ENCODE results near the gene ALDH1L1. TPM values are rescaled to one million over a fixed set of nuclear protein-coding genes. Genes with fewer than 3 reads are reported as not detected.
"Not testable (repeated sequence)": the region's sequence is repeated elsewhere in the genome, so short reads cannot be mapped to it uniquely, and the experiment has no call there.

ALDH1L1 gene
- total RNA-seq, 2 experiments from 2014 or later: not detected

DNA sequence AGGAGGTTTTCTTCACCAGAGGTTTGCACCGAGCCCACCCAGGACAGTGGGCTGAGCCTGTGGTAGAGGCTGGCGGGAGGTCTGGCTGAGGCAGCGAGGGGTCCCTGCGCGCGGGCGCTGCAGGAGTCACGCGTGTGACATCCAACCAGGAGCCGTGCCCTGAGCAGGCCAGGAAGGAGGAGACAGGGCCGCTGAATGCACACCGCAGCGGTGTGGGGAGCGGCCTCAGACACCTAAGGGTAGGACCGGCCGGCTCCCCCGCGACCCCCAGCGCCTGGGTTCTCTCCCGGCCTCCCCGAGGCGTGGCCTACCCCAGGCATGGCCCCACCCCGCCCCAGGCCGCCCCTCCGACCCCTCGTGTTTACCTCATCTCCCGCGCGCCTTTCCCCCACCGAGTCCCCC, 96.9 kb downstream of the ALDH1L1 start:
- Mint-ChIP-seq H3K36me3 (peaks cover 7% of the 10 kb centered on the region), H3K4me3 (peak overlapping the region; percentile 85), H3K9me3 (no peaks in the 10 kb centered on the region), H3K4me1 (ENCODE audit: low read depth) (peaks cover 19% of the 10 kb centered on the region), H3K27me3 (no peaks in the 10 kb centered on the region), H3K27ac (peak overlapping the region; percentile 67)
- DNase-seq: peak; percentile 61
- ChIA-PET POLR2A (interaction anchor here (0.9 to 1.1 kb wide), 2 partner anchors 9 to 92 kb away, joined by 3 to 4 read pairs; no protein-coding TSS in a partner anchor), CTCF (no interaction called here)
- intact Hi-C loops (cut with micrococcal nuclease): loop anchor here (1.0 kb wide), 1 partner anchor 167 kb away; no protein-coding TSS in a partner anchor

DNA sequence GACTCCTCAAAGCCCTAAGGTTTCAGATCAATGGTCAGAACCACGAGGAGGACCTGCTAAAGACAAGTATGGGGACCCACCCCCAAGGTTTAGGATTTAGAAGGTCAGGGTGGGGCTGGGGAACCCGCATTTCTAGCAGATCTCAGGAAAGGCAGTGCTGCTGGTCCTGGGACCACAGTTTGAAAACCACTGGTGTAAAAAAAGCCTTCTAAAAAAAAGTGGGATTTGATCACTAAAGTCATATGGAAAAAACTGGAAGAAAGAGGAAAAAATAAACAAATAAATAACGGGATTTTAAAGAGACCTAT, 97.3 kb downstream of the ALDH1L1 start:
- ChIA-PET POLR2A (no interaction called here), CTCF (no interaction called here)
- Mint-ChIP-seq H3K27me3 (no peaks in the 10 kb centered on the region), H3K27ac (peak overlapping the region; percentile 67), H3K4me1 (ENCODE audit: low read depth) (peaks cover 19% of the 10 kb centered on the region), H3K4me3 (peak overlapping the region; percentile 85), H3K9me3 (no peaks in the 10 kb centered on the region), H3K36me3 (peaks cover 7% of the 10 kb centered on the region)
- no peak for DNase-seq
- intact Hi-C loops (cut with micrococcal nuclease): loop anchor here (1.0 kb wide), 1 partner anchor 167 kb away; no protein-coding TSS in a partner anchor

DNA sequence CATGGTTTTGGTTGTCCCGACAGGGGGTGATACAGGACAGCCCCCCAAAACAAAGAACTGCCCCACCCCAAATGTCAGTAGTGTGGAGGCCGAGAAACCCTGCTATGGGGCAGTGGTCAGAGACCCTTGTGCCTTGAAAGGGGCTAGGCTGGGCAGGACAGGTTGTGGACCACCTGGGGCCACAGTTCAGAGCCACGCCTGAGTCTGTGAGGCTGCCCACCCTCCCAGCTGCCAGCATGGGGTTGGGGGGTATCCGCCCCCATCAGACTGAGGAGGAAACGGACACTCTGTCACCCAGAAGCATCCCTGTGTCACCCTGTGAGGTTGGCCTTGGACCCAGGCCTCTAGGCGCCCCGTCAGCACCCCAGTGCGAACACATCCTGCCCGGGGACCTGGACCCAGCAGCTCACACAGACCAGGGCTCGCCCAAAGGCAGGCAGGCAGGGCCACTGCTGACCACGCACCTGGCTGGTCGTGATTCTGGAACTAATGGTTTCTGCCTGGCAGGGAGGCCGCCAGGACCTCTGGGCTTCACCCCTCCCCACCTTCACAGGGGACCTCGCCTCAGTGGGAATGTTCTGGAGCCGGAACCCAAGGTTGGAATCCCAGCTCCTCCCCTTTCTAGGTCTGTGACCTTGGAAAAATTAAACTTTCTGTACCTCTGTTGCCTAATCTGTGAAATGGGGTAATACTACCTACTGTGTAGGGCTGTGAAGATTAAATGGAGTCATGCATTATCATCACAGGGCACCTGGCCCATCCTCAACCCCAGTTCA, 97.8 kb downstream of the ALDH1L1 start:
- Mint-ChIP-seq H3K9me3 (no peaks in the 10 kb centered on the region), H3K4me3 (peak overlapping the region; percentile 85), H3K27me3 (no peaks in the 10 kb centered on the region), H3K27ac (peak overlapping the region; percentile 67), H3K36me3 (peaks cover 6% of the 10 kb centered on the region), H3K4me1 (ENCODE audit: low read depth) (peaks cover 19% of the 10 kb centered on the region)
- CTCF ChIA-PET: no interaction called here
- DNase-seq: no peak
- POLR2A ChIA-PET: interaction anchor here (0.8 kb wide), 1 partner anchor 565 kb away, joined by 3 read pairs; no protein-coding TSS in a partner anchor
- intact Hi-C loops (cut with micrococcal nuclease): loop anchor here (1.0 kb wide), 1 partner anchor 166 kb away; no protein-coding TSS in a partner anchor

DNA sequence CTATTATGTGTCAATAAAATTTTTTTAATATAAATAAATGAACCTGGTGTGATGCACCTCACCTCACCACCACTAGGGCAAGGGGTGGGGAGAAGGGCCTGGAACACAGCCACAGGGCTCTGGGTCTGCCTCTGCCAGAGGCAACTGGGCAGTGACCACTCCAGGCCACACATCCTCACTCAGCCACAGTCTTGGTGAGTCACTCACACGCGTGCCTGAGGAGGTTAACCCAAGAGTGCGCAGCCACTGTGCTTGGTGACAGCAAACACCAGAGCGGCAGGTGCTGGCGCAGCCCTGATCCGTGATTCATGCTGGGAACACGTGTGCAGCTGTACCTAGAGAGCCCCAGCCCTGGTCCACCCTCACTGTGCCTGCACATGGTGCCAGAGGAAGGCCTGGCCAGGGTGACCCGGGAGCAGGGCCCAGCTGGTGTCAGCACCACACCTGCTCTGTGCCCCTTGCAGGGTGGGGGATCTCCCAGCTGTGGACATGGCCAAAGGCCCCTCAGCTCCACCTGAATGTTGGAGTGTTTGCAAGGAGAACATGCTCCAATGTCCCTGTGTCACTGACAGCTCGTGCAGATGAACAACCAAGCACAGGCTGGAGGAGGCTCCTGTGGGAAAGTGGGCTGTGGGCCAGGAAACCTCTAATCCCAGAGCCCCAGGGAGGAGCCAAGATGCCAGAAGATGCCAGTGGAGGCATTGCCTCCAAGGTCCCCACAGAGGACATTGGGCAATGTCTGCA, 98.6 kb downstream of the ALDH1L1 start:
- Mint-ChIP-seq H3K4me1 (ENCODE audit: low read depth) (peaks cover 19% of the 10 kb centered on the region), H3K27ac (no peak overlapping the region), H3K9me3 (no peaks in the 10 kb centered on the region), H3K27me3 (no peaks in the 10 kb centered on the region), H3K4me3 (no peak overlapping the region), H3K36me3 (peaks cover 6% of the 10 kb centered on the region)
- peak; percentile 16 for DNase-seq
- ChIA-PET POLR2A (interaction anchor here (0.8 kb wide), 1 partner anchor 564 kb away, joined by 3 read pairs; no protein-coding TSS in a partner anchor), CTCF (interaction anchor here (0.6 kb wide), 1 partner anchor 34 kb away, joined by 3 read pairs; no protein-coding TSS in a partner anchor)
- intact Hi-C loops (cut with micrococcal nuclease): no loop called here

DNA sequence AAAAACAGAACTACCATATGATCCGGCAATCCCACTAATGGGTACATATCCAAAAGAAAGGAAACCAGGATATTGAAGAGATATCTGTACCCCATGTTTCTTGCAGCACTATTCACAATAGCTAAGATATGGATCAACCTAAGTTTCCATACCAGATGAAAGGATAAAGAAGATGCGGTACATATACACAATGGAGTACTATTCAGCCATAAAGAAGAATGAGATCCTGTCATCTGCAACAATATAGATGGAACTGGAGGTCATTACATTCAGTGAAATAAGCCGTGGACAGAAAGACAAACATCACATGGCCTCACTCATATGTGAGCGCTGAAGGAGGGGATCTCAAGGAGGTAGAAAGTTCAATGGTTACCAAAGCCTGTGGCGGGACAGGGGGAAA, 99.4 kb downstream of the ALDH1L1 start:
- intact Hi-C loops (cut with micrococcal nuclease): no loop called here
- Mint-ChIP-seq H3K9me3 (no peaks in the 10 kb centered on the region), H3K36me3 (peaks cover 6% of the 10 kb centered on the region), H3K4me1 (ENCODE audit: low read depth) (peaks cover 18% of the 10 kb centered on the region), H3K27ac (no peak overlapping the region), H3K27me3 (no peaks in the 10 kb centered on the region), H3K4me3 (no peak overlapping the region)
- POLR2A ChIA-PET: no interaction called here
- CTCF ChIA-PET: no interaction called here
- DNase-seq: no peak

DNA sequence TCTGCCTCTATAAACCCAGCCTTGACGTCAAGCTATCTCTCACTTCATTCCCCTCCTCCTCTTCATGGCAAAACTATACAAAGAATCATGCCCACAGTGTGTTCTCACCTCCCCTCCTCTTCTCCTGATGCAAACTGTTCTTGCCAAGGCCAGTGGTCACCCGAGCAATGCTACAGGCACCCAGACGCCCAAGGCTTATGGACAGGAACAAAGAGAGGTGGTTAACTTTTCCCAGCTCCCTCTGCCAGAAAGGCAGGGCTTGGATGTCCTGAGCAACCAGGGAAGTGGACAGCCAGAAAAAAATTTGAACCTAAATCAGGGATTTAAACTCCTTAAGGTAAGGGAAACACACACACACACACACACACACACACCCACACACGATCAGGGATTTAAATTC, 101.5 kb downstream of the ALDH1L1 start:
- DNase-seq: no peak
- H3K4me3 Mint-ChIP-seq: no peak overlapping the region
- H3K36me3 Mint-ChIP-seq: peaks cover 10% of the 10 kb centered on the region
- no peaks in the 10 kb centered on the region for H3K27me3 Mint-ChIP-seq
- intact Hi-C loops (cut with micrococcal nuclease): no loop called here
- H3K27ac Mint-ChIP-seq: no peak overlapping the region
- POLR2A ChIA-PET: no interaction called here
- CTCF ChIA-PET: no interaction called here
- peaks cover 4% of the 10 kb centered on the region for H3K9me3 Mint-ChIP-seq
- peaks cover 5% of the 10 kb centered on the region for H3K4me1 Mint-ChIP-seq (ENCODE audit: low read depth)

DNA sequence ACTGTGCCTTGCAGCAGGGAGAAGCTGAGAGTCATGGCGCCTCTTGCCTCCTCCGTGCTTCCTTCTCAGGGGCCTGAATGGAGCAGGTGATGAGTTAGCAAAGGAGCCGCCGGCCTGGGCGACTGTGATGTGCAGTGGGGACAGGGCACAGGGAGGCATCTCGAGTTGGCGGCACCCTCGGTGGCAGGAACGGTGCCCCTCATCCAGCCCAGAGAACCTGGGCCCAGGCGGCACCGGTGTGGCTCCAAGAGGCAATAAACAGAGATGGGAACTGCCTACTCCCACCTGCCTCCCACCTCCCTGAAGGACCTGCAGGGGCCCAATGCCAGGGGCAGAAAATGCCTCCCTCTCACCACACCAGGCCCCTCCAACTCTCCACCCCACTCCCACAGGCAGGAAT, 102.6 kb downstream of the ALDH1L1 start:
- Mint-ChIP-seq H3K27me3 (no peaks in the 10 kb centered on the region), H3K4me1 (ENCODE audit: low read depth) (peaks cover under 1% of the 10 kb centered on the region), H3K4me3 (no peak overlapping the region), H3K36me3 (peaks cover 16% of the 10 kb centered on the region), H3K27ac (no peak overlapping the region), H3K9me3 (peaks cover 10% of the 10 kb centered on the region)
- CTCF ChIA-PET: no interaction called here
- POLR2A ChIA-PET: no interaction called here
- DNase-seq: no peak
- intact Hi-C loops (cut with micrococcal nuclease): no loop called here

DNA sequence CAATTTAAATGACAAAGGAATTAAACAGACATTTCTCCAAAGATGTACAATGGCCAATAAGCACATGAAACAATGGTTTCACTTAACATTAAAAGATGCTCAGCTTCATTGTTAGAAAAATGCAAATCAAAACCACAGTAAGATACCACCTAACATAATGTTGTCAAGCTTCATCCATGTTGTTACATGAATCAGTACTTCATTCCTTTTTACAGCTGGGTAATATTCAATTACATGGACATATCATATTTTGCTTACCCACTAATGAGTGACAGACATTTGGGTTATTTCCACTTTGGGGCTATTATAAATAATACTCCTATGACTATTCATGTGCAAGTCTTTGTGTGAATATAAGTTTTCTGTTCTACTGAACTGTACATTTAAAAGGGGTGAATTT, 104.2 kb downstream of the ALDH1L1 start:
- intact Hi-C loops (cut with micrococcal nuclease): no loop called here
- Mint-ChIP-seq H3K4me3 (no peak overlapping the region), H3K27me3 (no peaks in the 10 kb centered on the region), H3K36me3 (peaks cover 21% of the 10 kb centered on the region), H3K27ac (no peak overlapping the region), H3K9me3 (peaks cover 12% of the 10 kb centered on the region), H3K4me1 (ENCODE audit: low read depth) (no peaks in the 10 kb centered on the region)
- CTCF ChIA-PET: no interaction called here
- POLR2A ChIA-PET: no interaction called here
- DNase-seq: no peak

DNA sequence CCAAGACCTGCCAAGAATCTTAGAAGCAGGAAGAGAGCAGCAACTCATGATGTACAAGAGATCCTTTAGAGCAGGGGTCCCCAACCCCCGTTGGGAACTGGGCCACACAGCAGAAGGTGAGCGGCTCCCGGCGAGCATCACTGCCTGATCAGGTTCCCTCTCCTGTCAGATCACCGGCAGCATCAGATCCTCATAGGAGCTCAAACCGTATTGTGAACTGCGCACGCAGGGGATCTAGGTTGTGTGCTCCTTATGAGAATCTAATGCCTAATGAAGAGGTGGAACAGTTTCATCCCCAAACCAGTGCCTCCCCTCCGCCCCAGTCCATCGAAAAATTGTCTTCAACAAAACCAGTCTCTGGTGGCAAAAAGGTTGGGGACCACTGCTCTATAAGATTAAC, 110.2 kb downstream of the ALDH1L1 start:
- no peak overlapping the region for H3K4me3 Mint-ChIP-seq
- DNase-seq: no peak
- H3K9me3 Mint-ChIP-seq: peaks cover 12% of the 10 kb centered on the region
- ChIA-PET CTCF (interaction anchor here (1.0 kb wide), 1 partner anchor 142 kb away, joined by 3 read pairs; no protein-coding TSS in a partner anchor), POLR2A (no interaction called here)
- H3K27ac Mint-ChIP-seq: no peak overlapping the region
- H3K4me1 Mint-ChIP-seq (ENCODE audit: low read depth): no peaks in the 10 kb centered on the region
- intact Hi-C loops (cut with micrococcal nuclease): no loop called here
- peaks cover 21% of the 10 kb centered on the region for H3K36me3 Mint-ChIP-seq
- no peaks in the 10 kb centered on the region for H3K27me3 Mint-ChIP-seq

DNA sequence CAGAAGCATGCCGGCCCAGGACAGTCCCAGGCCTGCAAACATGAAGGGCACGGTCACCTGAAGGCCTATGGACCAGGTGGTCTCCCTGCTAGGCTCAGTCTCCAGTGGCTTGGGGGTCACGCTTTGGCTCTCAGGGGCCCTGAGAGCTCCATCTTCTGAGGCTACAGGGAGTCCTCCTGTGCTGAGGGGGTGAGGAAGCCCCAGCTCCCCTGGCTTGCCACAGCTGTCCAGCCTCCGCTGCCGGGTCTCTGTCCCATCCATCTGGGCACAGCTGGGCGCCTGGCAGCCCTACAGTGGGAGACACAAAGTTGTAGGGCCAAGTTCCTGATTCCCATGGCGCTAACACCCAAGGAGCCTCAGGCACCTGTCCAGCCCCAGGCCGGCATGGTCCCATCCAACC, 112.4 kb downstream of the ALDH1L1 start:
- POLR2A ChIA-PET: no interaction called here
- Mint-ChIP-seq H3K9me3 (peaks cover 5% of the 10 kb centered on the region), H3K4me1 (ENCODE audit: low read depth) (peaks cover 14% of the 10 kb centered on the region), H3K27ac (no peak overlapping the region), H3K27me3 (no peaks in the 10 kb centered on the region), H3K36me3 (peaks cover 13% of the 10 kb centered on the region), H3K4me3 (no peak overlapping the region)
- DNase-seq: no peak
- intact Hi-C loops (cut with micrococcal nuclease): no loop called here
- CTCF ChIA-PET: no interaction called here

DNA sequence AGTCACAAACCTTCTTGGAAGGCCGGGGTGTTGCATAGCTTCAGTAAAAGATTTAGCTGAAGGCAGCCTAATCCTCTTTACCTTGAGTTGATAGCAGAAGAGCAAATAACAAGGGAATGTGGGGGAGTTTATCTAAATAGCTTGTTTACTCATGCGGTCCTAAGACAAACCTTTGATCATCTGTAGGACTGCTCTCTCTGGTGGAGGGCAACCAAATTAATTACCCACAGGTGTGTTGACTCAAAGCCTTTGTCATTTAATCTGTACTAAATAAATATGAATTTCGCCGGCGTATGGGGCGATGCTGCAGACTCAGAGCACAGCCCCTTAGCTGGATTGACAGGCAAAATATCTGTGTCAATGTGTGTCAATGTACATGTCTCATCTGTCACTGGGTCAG, 113.7 kb downstream of the ALDH1L1 start:
- H3K27ac Mint-ChIP-seq; H3K36me3 Mint-ChIP-seq; H3K27me3 Mint-ChIP-seq; DNase-seq; POLR2A ChIA-PET; H3K4me3 Mint-ChIP-seq; intact Hi-C loops (cut with micrococcal nuclease); H3K9me3 Mint-ChIP-seq: not testable (repeated sequence)
- H3K4me1 Mint-ChIP-seq (ENCODE audit: low read depth): peaks cover 14% of the 10 kb centered on the region
- CTCF ChIA-PET: interaction anchor here (0.6 to 1.2 kb wide), 2 partner anchors 137 to 1703 kb away, joined by 3 read pairs; no protein-coding TSS in a partner anchor

DNA sequence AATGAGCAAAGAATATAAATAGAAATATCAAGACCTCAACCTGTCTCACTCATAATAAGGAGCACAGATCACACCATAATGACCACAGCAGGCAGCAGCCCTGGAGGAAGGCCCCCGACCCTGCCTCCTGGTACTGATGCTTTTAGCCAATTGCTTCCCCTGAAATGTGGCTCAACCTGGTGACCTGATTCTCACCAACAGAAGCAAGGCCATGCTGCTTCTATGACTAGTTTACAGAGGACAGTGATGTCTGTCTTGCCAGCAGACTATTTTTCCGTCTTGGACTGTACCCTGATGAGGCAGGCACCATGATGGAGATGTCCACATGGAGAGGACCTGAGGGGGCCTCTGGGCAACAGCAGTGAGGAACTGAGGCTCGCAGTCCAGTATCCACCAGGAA, 114.5 kb downstream of the ALDH1L1 start:
- H3K4me1 Mint-ChIP-seq (ENCODE audit: low read depth): peaks cover 14% of the 10 kb centered on the region
- H3K9me3 Mint-ChIP-seq: no peaks in the 10 kb centered on the region
- no peak for DNase-seq
- H3K4me3 Mint-ChIP-seq: no peak overlapping the region
- H3K27me3 Mint-ChIP-seq: no peaks in the 10 kb centered on the region
- no peak overlapping the region for H3K27ac Mint-ChIP-seq
- ChIA-PET CTCF (no interaction called here), POLR2A (no interaction called here)
- intact Hi-C loops (cut with micrococcal nuclease): no loop called here
- H3K36me3 Mint-ChIP-seq: peaks cover 5% of the 10 kb centered on the region
